ENCODE data around the gene MAVS. TPM values are rescaled to one million over a fixed set of nuclear protein-coding genes. Genes with fewer than 3 reads are reported as not detected.

Gene MAVS
- total RNA-seq, 1 experiment from 2014 or later = 32.3 TPM

DNA sequence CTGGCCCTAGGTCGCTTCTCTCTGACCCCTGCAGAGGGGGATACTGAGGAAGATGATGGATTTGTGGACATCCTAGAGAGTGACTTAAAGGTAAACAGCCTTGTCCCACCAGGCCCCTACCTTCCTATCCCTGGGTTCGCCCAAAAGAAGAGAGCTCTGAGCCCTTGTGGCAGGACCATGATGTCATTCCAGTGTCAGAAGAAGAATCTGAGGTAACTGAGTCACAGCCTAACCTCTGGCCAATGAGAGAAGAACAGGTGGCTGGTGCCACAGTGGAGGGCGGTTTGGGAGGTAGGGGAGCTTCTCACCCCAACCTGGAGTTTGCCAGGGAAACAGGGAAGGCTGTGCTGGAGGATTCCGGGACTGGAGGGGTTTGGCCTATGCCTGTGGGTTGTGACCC lies 45.3 kb upstream of the MAVS start:
- ChIA-PET CTCF (no interaction called here), POLR2A (interaction anchor here (0.9 kb wide), 1 partner anchor 19 kb away, joined by 3 read pairs; the partner anchor contains the start of gene AP5S1)
- Histone ChIP-seq H3K9me3 (ENCODE audit: control insufficient read depth, insufficient read depth, low read depth, low read length) (no peaks in the 10 kb centered on the region), H3K27ac (ENCODE audit: low read length) (no peak overlapping the region; the same call in 1 of the 2 replicates), H3K4me1 (ENCODE audit: control insufficient read depth, insufficient read depth, low read length) (peaks cover 28% of the 10 kb centered on the region), H3K4me3 (ENCODE audit: low read depth in 2 of 2, low read length in 2 of 2) (no peak overlapping the region), H3K27me3 (ENCODE audit: control insufficient read depth, insufficient read depth, low read length) (no peaks in the 10 kb centered on the region), H3K36me3 (ENCODE audit: control insufficient read depth, insufficient read depth, low read length) (peaks cover 10% of the 10 kb centered on the region)
- no TSS peak for BruUV-seq (replicated peaks)
- no peak for ATAC-seq
- TF ChIP-seq REST (IDR thresholded peaks at IDR 0.05; ENCODE audit: insufficient read depth in 1 of 2, low read depth in 2 of 2, low read length in 1 of 2) = no peak
- intact Hi-C loops (cut with micrococcal nuclease; ENCODE audit: unreplicated experiment) = no loop called here
- no peak for DNase-seq (ENCODE audit: low read depth, low spot score)
- in situ Hi-C loops (cut with HindIII; ENCODE audit: low pct_unique_long_range_greater_than_20kb, low sequenced_read_pairs) = no loop called here

DNA sequence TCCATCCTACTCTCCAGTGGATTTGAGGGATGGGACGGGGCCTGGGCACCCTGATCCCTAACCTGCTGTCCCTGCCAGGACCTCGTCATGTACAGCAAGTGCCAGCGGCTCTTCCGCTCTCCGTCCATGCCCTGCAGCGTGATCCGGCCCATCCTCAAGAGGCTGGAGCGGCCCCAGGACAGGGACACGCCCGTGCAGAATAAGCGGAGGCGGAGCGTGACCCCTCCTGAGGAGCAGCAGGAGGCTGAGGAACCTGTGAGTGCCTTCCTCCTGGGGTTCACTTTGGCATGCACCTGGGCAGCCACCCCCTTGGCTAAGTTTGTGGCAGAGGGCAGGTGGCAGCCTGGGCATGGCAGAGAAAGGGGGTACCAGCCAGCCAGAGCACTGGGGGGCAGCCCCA lies 44.8 kb upstream of the MAVS start:
- ChIA-PET CTCF (no interaction called here), POLR2A (no interaction called here)
- Histone ChIP-seq H3K27me3 (ENCODE audit: control insufficient read depth, insufficient read depth, low read length) (no peaks in the 10 kb centered on the region), H3K4me1 (ENCODE audit: control insufficient read depth, insufficient read depth, low read length) (peaks cover 33% of the 10 kb centered on the region), H3K36me3 (ENCODE audit: control insufficient read depth, insufficient read depth, low read length) (peaks cover 6% of the 10 kb centered on the region), H3K27ac (ENCODE audit: low read length) (no peak overlapping the region), H3K4me3 (ENCODE audit: low read depth in 2 of 2, low read length in 2 of 2) (no peak overlapping the region), H3K9me3 (ENCODE audit: control insufficient read depth, insufficient read depth, low read depth, low read length) (no peaks in the 10 kb centered on the region)
- in situ Hi-C loops (cut with HindIII; ENCODE audit: low pct_unique_long_range_greater_than_20kb, low sequenced_read_pairs) (no loop called here), intact Hi-C loops (cut with micrococcal nuclease; ENCODE audit: unreplicated experiment) (no loop called here)
- TF ChIP-seq SIN3A (IDR thresholded peaks at IDR 0.05; ENCODE audit: borderline replicate concordance, insufficient read depth, low read depth, low read length) = no peak
- no peak for TF ChIP-seq POLR2AphosphoS5 (IDR thresholded peaks at IDR 0.05; ENCODE audit: low read depth, low read length)
- TF ChIP-seq REST (IDR thresholded peaks at IDR 0.05; ENCODE audit: insufficient read depth in 1 of 2, low read depth in 2 of 2, low read length in 1 of 2) = no peak
- TF ChIP-seq, protein P1, sequence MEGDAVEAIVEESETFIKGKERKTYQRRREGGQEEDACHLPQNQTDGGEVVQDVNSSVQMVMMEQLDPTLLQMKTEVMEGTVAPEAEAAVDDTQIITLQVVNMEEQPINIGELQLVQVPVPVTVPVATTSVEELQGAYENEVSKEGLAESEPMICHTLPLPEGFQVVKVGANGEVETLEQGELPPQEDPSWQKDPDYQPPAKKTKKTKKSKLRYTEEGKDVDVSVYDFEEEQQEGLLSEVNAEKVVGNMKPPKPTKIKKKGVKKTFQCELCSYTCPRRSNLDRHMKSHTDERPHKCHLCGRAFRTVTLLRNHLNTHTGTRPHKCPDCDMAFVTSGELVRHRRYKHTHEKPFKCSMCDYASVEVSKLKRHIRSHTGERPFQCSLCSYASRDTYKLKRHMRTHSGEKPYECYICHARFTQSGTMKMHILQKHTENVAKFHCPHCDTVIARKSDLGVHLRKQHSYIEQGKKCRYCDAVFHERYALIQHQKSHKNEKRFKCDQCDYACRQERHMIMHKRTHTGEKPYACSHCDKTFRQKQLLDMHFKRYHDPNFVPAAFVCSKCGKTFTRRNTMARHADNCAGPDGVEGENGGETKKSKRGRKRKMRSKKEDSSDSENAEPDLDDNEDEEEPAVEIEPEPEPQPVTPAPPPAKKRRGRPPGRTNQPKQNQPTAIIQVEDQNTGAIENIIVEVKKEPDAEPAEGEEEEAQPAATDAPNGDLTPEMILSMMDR (IDR thresholded peaks at IDR 0.05) = no peak
- TF ChIP-seq TCF7L2 (IDR thresholded peaks at IDR 0.05; ENCODE audit: low read depth, low read length) = no peak
- BruUV-seq (replicated peaks) = no TSS peak
- no peak for DNase-seq (ENCODE audit: low read depth, low spot score)
- no peak for ATAC-seq

Data from Panc1 (cell line).